ENCODE data around the gene ZFYVE9. TPM values are rescaled to one million over a fixed set of nuclear protein-coding genes. Genes with fewer than 3 reads are reported as not detected.
A peak's percentile ranks its signal among the peaks of the same experiment; 100 is the strongest.

The ZFYVE9 gene
- total and polyA plus RNA-seq, 2 of the 13 experiments (the other 11 are each of a cell fraction or from before 2014, with no cell fraction given), result 9.2 to 19.8 TPM

DNA sequence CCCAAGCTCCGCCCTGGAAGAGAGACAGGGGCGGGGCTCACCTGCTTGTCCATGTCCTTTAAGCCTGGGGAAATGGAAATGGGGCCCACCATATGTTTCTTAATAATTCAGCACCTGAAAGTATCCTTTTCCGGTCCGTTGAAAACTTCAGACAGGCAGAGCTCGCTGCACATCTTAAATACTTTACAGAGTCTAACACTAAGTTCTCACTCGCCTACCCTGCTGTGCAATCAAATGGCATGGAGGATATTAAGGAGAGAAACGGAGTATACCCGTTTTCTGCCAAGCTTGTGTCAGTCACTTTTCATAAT is 224.6 kb downstream of the ZFYVE9 start (continued):
- TF ChIP-seq, protein P1, sequence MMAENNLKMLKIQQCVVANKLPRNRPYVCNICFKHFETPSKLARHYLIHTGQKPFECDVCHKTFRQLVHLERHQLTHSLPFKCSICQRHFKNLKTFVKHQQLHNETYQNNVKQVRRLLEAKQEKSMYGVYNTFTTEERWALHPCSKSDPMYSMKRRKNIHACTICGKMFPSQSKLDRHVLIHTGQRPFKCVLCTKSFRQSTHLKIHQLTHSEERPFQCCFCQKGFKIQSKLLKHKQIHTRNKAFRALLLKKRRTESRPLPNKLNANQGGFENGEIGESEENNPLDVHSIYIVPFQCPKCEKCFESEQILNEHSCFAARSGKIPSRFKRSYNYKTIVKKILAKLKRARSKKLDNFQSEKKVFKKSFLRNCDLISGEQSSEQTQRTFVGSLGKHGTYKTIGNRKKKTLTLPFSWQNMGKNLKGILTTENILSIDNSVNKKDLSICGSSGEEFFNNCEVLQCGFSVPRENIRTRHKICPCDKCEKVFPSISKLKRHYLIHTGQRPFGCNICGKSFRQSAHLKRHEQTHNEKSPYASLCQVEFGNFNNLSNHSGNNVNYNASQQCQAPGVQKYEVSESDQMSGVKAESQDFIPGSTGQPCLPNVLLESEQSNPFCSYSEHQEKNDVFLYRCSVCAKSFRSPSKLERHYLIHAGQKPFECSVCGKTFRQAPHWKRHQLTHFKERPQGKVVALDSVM (CRISPR knock-in tag; IDR thresholded peaks at IDR 0.05), result no peak
- TF ChIP-seq SP4 (CRISPR knock-in tag; IDR thresholded peaks at IDR 0.05), result peak; percentile 6; the same call in 1 of the 2 replicates
- peak; percentile 24 for TF ChIP-seq HNRNPLL (IDR thresholded peaks at IDR 0.05; ENCODE audit: low read depth, low read length, poor library complexity, severe bottlenecking)
- no peak for TF ChIP-seq SUZ12 (IDR thresholded peaks at IDR 0.05; ENCODE audit: low read depth, low read length)
- TF ChIP-seq, protein P2, sequence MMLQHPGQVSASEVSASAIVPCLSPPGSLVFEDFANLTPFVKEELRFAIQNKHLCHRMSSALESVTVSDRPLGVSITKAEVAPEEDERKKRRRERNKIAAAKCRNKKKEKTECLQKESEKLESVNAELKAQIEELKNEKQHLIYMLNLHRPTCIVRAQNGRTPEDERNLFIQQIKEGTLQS (CRISPR knock-in tag; IDR thresholded peaks at IDR 0.05), result no peak
- no peak for TF ChIP-seq ZNF563 (CRISPR knock-in tag; IDR thresholded peaks at IDR 0.05)
- 0 out of 2 replicates have a peak, but pooled peaks have one; percentile 11 for TF ChIP-seq ZSCAN12 (CRISPR knock-in tag; IDR thresholded peaks at IDR 0.05)
- TF ChIP-seq ZNF670 (CRISPR knock-in tag; IDR thresholded peaks at IDR 0.05; ENCODE audit: borderline replicate concordance), result 0 out of 2 replicates have a peak, but pooled peaks have one; percentile 21
- TF ChIP-seq SALL1 (CRISPR knock-in tag; IDR thresholded peaks at IDR 0.05), result no peak
- TF ChIP-seq ZNF564 (CRISPR knock-in tag; IDR thresholded peaks at IDR 0.05), result no peak
- no peak for TF ChIP-seq CENPT (CRISPR knock-in tag; IDR thresholded peaks at IDR 0.05; ENCODE audit: low read depth)
- 0 out of 2 replicates have a peak, but pooled peaks have one; percentile 25 for TF ChIP-seq SNAPC2 (CRISPR knock-in tag; IDR thresholded peaks at IDR 0.05)
- no peak for TF ChIP-seq ZNF207 (IDR thresholded peaks at IDR 0.05; ENCODE audit: borderline replicate concordance)
- TF ChIP-seq ZBTB38 (CRISPR knock-in tag; IDR thresholded peaks at IDR 0.05), result no peak
- TF ChIP-seq POGZ (CRISPR knock-in tag; IDR thresholded peaks at IDR 0.05), result no peak
- TF ChIP-seq HMGA1 (CRISPR knock-in tag; conservative IDR thresholded peaks at IDR 0.05), result no peak
- TF ChIP-seq ARID2 (CRISPR knock-in tag; IDR thresholded peaks at IDR 0.05; ENCODE audit: borderline replicate concordance), result no peak
- no peak for TF ChIP-seq ZNF737 (CRISPR knock-in tag; IDR thresholded peaks at IDR 0.05; ENCODE audit: borderline replicate concordance)
- no peak for TF ChIP-seq NCOA1 (CRISPR knock-in tag; IDR thresholded peaks at IDR 0.05)
- TF ChIP-seq, protein P3, sequence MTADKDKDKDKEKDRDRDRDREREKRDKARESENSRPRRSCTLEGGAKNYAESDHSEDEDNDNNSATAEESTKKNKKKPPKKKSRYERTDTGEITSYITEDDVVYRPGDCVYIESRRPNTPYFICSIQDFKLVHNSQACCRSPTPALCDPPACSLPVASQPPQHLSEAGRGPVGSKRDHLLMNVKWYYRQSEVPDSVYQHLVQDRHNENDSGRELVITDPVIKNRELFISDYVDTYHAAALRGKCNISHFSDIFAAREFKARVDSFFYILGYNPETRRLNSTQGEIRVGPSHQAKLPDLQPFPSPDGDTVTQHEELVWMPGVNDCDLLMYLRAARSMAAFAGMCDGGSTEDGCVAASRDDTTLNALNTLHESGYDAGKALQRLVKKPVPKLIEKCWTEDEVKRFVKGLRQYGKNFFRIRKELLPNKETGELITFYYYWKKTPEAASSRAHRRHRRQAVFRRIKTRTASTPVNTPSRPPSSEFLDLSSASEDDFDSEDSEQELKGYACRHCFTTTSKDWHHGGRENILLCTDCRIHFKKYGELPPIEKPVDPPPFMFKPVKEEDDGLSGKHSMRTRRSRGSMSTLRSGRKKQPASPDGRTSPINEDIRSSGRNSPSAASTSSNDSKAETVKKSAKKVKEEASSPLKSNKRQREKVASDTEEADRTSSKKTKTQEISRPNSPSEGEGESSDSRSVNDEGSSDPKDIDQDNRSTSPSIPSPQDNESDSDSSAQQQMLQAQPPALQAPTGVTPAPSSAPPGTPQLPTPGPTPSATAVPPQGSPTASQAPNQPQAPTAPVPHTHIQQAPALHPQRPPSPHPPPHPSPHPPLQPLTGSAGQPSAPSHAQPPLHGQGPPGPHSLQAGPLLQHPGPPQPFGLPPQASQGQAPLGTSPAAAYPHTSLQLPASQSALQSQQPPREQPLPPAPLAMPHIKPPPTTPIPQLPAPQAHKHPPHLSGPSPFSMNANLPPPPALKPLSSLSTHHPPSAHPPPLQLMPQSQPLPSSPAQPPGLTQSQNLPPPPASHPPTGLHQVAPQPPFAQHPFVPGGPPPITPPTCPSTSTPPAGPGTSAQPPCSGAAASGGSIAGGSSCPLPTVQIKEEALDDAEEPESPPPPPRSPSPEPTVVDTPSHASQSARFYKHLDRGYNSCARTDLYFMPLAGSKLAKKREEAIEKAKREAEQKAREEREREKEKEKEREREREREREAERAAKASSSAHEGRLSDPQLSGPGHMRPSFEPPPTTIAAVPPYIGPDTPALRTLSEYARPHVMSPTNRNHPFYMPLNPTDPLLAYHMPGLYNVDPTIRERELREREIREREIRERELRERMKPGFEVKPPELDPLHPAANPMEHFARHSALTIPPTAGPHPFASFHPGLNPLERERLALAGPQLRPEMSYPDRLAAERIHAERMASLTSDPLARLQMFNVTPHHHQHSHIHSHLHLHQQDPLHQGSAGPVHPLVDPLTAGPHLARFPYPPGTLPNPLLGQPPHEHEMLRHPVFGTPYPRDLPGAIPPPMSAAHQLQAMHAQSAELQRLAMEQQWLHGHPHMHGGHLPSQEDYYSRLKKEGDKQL (CRISPR knock-in tag; IDR thresholded peaks at IDR 0.05; ENCODE audit: low read depth), result no peak
- TF ChIP-seq, protein P4, sequence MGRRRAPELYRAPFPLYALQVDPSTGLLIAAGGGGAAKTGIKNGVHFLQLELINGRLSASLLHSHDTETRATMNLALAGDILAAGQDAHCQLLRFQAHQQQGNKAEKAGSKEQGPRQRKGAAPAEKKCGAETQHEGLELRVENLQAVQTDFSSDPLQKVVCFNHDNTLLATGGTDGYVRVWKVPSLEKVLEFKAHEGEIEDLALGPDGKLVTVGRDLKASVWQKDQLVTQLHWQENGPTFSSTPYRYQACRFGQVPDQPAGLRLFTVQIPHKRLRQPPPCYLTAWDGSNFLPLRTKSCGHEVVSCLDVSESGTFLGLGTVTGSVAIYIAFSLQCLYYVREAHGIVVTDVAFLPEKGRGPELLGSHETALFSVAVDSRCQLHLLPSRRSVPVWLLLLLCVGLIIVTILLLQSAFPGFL (CRISPR knock-in tag; IDR thresholded peaks at IDR 0.05), result no peak
- no peak for TF ChIP-seq SP2 (CRISPR knock-in tag; IDR thresholded peaks at IDR 0.05)
- TF ChIP-seq ATF7-NPFF (CRISPR knock-in tag; IDR thresholded peaks at IDR 0.05; ENCODE audit: low read depth), result no peak
- TF ChIP-seq ELF1 (CRISPR knock-in tag; IDR thresholded peaks at IDR 0.05), result no peak
- TF ChIP-seq ISX (CRISPR knock-in tag; conservative IDR thresholded peaks at IDR 0.05), result no peak

Measured in HepG2 (cell line).